HG03354 (cell line): Measurements from ENCODE around the gene KLHL41.
A peak's percentile ranks its signal among the peaks of the same experiment; 100 is the strongest.

Source experiments
- ATAC-seq: cut with Tn5 transposase; IDR thresholded peaks from one replicate; pipeline ENCODE4 v1.9.1; 2021; ENCODE audit warnings: mild to moderate bottlenecking; ENCODE audit not compliant: unreplicated experiment, poor library complexity, severe bottlenecking

The KLHL41 gene

DNA sequence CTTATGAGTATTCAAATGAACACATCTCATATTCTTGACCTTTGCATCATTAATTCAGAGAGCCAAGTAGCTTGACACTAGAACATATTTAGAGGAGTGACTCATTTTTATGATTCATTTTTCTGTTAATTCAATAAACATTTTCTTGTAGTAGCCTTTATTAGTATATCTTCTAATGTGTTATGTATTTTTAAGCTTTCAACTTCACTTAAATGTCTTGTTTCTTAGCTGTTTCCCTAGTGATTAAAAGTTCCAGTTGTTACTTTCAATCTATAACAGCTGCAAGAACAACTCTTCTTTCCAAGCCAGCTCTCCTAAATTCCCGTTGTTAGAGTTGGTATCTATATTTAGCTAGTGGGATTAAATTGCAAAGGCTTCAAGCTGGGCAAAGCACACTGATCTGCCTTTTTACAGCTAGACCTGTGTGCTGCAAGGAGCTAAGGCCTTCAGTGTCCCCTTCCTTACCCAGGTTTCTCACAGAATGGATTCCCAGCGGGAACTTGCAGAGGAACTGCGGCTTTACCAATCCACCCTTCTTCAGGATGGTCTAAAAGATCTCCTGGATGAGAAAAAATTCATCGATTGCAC lies at the start of gene KLHL41:
TSS of gene KLHL41 (plus strand) at position 405 of the 588 bp plus-strand sequence. CDS start at position 482, 77 bp downstream.
- ATAC-seq = no peak

DNA sequence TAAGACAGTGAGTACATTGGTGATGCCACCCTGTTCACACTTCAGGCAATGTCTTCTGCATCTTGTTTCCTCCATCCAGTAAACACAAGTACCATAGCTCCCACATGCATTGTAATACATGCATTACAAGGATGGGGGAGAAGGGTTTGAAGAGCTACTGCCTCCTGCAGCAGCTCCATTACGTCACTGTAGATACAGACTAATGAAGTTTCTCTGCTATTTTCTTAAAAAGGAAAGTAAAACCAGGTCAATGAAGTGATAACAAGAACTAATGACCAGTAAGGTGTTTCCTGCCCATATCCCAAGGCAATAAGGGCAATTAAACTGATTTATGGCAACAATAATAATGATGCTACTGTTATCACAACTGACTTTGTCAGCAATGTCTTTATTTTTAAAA lies 48.4 kb upstream of the KLHL41 start:
- ATAC-seq = no peak

GRCh38 chr2:169462896-169463695 lies 46.4 kb upstream of the KLHL41 start:
- no peak for ATAC-seq

DNA sequence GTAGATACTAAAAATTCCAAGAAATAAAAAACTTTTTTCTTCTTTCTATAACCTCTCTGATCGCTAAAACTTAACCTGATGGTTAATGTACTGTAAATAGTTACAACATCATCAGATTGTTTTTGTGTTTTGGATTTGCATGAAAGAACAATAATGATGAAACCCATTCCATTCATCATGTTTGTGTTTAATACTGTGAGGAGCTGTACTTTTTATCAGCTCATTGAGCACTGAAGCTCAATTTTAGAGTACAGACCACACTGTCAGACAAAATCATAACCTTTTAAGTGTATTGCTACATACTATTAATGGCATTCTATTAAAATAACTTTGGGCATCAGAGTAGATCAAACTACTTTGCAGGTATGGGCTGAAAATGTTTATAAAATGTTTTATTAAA lies 45.0 kb upstream of the KLHL41 start:
- no peak for ATAC-seq

DNA sequence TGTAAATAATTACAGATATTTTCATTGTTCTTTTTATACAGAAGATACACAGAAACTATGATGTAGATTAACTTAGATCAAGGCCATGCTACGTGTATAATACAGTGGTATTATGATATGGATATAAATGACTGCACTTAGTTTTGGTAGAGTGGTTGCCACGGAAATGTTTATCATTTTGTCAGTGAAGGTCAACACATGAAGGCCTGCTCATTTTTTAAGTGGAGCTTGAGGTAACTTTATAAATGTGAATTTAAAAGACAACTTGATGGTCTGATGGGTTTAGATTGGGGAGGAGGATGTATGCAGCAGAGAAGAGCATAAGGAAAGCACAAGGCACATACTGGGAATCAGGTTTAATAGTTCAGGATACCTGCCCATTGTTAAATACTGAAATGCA lies 44.6 kb upstream of the KLHL41 start:
- ATAC-seq = no peak

GRCh38 chr2:169468841-169469240 lies 40.7 kb upstream of the KLHL41 start:
- no peak for ATAC-seq

DNA sequence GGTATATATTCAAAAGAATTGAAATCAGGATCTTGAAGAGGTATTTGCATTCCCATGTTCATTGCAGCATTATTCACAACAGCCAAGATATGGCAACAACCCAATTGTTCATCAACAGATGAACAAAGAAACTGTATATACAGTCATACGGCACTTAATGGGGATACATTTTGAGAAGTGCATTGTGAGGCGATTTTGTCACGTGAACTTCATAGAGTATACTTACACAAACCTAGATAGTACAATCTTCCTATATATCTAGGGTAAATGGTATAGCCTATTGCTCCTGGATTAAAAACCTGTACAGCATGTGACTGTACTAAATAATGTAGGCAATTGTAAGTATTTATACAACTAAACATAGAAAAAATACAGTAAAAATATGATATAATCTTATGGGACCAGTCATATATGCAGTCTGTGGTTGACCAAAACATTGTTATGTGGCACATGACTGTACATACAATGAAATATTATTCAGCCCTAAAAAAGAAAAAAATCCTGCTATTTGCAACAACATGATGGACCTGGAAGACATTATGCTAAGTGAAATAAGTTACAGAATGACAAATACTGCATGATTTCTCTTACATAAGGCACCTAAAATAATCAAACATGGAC lies 39.4 kb upstream of the KLHL41 start:
- ATAC-seq = no peak

GRCh38 chr2:169472249-169472648 lies 37.3 kb upstream of the KLHL41 start:
- ATAC-seq = no peak

DNA sequence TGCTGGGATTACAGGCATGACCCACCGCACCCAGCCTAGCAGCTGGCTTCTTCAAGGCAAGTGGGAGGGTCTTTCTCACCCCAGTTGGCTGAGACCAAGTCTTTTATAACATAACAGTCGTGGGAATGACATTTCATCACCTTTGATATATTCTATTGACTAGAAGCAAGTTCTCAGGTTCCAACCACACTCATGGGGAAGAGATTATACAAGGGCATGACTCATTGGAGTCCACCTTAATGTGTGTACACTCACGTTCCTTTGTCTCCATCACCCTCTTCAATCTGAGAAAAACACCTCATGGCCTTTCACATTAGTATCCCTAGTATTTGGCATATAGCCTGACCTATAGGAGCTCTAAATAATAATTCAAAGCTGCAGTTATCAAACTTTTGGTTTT lies 33.0 kb upstream of the KLHL41 start:
- ATAC-seq = no peak

DNA sequence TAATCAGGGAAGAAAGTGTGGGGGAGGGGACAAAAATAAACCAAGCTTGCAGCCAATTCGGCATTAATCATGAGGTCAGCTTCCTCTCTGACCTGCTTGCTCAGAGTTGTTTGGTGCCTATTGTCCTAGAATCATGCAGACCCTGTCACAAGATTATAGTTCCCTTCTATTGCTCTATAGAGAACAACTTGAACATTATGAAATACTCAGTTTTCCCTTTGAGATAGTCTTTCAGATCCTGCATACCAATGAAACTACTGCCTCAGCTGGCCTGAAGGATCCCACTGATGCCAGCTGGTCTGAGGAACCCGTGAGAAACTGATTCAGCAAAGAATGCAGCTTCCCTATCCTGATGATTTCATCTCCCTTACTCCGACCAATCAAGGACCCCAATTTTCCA lies 31.2 kb upstream of the KLHL41 start:
- ATAC-seq = no peak

- ATAC-seq = no peak
Observed at GRCh38 chr2:169478745-169479256, 30.7 kb upstream of the KLHL41 start.

GRCh38 chr2:169479257-169480078 lies 30.0 kb upstream of the KLHL41 start, which contains the start of gene BBS5:
Gene BBS5 (plus strand): TSS chr2:169479494. CDS start chr2:169479554, 60 bp downstream.
- ATAC-seq = peak; percentile 99

- no peak for ATAC-seq
Observed at GRCh38 chr2:169480079-169480465, 29.4 kb upstream of the KLHL41 start.

DNA sequence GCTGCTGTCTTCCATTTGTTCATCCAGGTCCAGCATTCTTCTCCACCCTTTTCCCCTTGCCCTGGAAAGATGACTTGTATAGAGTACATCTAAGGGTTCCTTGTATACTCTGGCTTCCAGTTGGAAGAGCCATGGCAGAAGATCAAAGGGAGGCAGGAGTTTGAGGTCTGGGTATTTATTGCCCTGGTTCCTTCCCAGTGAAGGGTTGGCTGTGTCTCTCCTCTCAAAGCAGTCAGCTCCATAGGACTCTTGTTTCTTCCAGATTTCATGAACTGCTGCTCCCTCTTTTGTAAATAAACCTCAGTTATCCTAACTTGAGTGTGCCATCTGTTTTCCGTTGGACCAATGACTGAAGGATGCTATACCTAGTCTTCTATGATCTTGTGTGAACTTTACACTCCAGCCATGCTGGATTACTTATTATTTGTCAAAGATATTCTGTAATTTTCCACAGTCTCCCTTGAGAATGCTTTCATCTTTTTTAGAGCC lies 23.8 kb upstream of the KLHL41 start:
- ATAC-seq = no peak

DNA sequence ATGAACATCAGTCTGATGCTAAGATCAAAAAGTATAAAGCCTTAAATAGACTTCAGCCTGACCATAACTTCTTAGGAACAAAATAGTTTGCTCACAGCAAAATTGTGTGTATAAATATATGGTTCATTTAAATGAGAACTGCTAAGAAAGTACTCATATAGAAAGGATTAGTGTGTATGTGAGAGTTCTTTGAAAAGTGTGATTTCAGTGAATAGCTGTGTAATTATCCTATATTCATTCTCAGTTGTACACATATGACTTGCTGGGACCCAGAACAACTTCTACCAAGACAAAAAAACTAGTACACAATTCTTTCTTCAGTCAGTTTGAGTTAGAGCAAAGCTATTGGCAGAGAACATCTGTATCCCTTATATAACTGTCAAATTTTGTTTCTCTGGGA lies 23.0 kb upstream of the KLHL41 start:
- ATAC-seq = no peak

DNA sequence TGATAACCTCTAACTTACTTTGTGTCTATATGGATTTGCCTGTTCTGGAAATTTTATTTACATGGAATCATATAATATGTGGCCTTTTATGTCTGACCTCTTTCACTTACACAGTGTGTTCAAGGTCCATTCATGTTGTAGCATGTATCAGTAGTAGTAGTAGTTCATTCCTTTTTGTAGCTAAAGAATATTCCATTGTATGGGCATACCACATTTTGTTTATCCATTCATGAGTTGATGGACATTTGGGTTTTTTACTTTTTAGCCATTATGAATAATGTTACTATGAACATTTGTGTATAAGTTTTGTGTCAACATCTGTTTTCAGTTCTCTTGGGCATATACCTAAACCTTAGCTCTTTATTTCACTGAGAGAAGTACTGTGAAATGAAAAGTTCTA lies 18.7 kb upstream of the KLHL41 start:
- ATAC-seq = no peak

DNA sequence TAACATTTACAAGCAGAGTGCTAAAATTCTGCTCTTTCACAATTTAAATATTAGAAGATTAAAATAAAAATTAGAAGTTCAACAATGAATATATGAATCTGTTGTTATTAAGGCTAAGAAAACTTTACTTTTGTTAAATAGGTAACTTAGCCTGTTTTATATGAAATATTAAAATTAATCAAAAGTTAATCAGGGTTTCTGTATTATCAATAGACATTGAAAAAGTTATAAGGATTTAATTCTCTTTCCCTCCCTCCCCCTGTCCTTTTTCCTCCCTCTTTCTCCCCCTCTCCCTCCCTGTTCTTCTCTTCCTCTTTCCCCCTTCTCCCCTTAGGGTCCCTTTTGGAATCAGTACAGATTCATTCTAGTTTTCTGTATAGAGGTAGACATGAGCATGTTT lies 18.1 kb upstream of the KLHL41 start:
- no peak for ATAC-seq

DNA sequence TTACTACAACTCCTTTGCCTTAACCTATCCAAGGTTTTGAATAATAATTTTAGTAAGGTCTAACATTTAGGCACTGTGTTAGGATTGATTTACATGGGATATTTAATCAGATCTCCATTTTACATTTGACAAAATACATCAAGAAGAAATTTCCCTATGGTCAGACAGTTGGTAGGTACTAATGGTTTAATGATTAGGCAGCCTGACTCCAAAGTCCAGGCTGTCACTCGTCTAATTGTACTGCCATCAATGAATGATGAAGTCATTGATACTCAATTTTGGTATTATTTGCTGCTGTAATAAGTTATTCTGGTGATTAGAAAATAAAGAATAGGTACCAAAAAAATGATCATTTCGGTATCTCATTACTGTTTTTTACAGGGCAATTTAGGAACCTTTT lies 16.1 kb upstream of the KLHL41 start:
- ATAC-seq = no peak

GRCh38 chr2:169495310-169495928 lies 14.1 kb upstream of the KLHL41 start:
- no peak for ATAC-seq
